ENCODE data around the gene GABPB1.

GABPB1 gene

GRCh38 chr15:50236433-50236832, 118.6 kb downstream of the GABPB1 start:
- DNase-seq: no peak

- DNase-seq: no peak
These were observed 119.2 kb downstream of the GABPB1 start for GRCh38 chr15:50235794-50236193.

GRCh38 chr15:50234764-50235163, 120.2 kb downstream of the GABPB1 start:
- DNase-seq: no peak

GRCh38 chr15:50233192-50233736, 121.7 kb downstream of the GABPB1 start:
- DNase-seq: no peak

- DNase-seq: no peak
These were observed 122.2 kb downstream of the GABPB1 start for GRCh38 chr15:50232791-50233190.

GRCh38 chr15:50231761-50232160, 123.2 kb downstream of the GABPB1 start:
- no peak for DNase-seq

GRCh38 chr15:50229336-50229735, 125.7 kb downstream of the GABPB1 start:
- DNase-seq: no peak

- no peak for DNase-seq
These were observed 126.1 kb downstream of the GABPB1 start for GRCh38 chr15:50228866-50229265.

- DNase-seq: no peak
These were observed 127.9 kb downstream of the GABPB1 start for GRCh38 chr15:50227076-50227475.

GRCh38 chr15:50225938-50226337, 129.1 kb downstream of the GABPB1 start:
- DNase-seq: no peak
